HCT116 (cell line): ENCODE results near the gene MEGF8.

Source experiments
- CBX3 ChIP-seq: IDR thresholded peaks from 2 replicates; pipeline ENCODE4 v1.6.1; 2012; ENCODE audit warnings: low read depth
- CTCF ChIP-seq, 3 experiments: fragments of 200-600 bp in 1 of 3; sonication (generic) in 1 of 3; IDR thresholded peaks in 2 of 3; conservative IDR thresholded peaks in 1 of 3; 2 replicates each; pipeline ENCODE4 v1.5.1; 2012 to 2017; ENCODE audit warnings: low read depth in 2 of 3, low read length in 2 of 3, antibody characterized with exemption in 1 of 3, borderline replicate concordance in 1 of 3, control low read depth in 1 of 3, mild to moderate bottlenecking in 1 of 3, mixed read lengths in 1 of 3, mixed run types in 1 of 3, moderate library complexity in 1 of 3; ENCODE audit not compliant: insufficient read depth in 1 of 3
- EZH2phosphoT487 ChIP-seq: fragments of 200-600 bp; IDR thresholded peaks from 2 replicates; pipeline ENCODE4 v1.6.1; 2018; ENCODE audit warnings: antibody characterized with exemption, borderline replicate concordance
- POLR2AphosphoS5 ChIP-seq: IDR thresholded peaks from 2 replicates; pipeline ENCODE4 v1.6.1; 2011; ENCODE audit warnings: mild to moderate bottlenecking, low read depth, low read length, moderate library complexity
- SRF ChIP-seq: IDR thresholded peaks from 2 replicates; pipeline ENCODE4 v1.6.1; 2012; ENCODE audit warnings: low read depth

DNA sequence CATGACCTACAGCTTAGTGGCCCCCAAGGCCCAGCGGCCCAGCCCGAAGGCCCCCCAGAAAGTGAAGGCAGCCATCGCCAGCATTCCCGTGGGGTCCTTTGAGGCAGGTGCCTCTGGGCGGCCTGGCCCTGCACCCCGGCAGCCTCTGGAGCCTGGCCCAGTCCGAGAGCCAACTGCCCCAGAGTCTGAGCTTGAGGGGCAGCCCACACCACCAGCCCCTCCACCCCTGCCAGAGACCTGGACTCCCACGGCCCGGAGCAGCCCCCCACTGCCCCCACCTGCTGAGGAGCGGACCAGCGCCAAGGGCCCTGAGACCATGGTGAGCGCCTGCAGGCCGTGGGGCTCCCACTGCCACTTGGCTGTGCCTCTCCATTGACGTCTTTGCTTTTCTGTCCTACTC lies 32.5 kb upstream of the MEGF8 start:
- TF ChIP-seq SRF (no peak), CTCF (IDR thresholded peaks at IDR 0.05 in 2 of 3, conservative IDR thresholded peaks at IDR 0.05 in 1 of 3; ENCODE audit: borderline replicate concordance in 1 of 3, insufficient read depth in 1 of 3, low read depth in 2 of 3, low read length in 2 of 3) (no peak), EZH2phosphoT487 (no peak), CBX3 (no peak), POLR2AphosphoS5 (no peak)
